ENCODE data around the gene UBE3C.

The UBE3C gene

GRCh38 chr7:157267956-157268355 lies 129.2 kb downstream of the UBE3C start:
- in situ Hi-C loops (cut with HindIII; ENCODE audit: low sequenced_read_pairs) = no loop called here
- no peak overlapping the region for H3K4me3 ChIP-seq (ENCODE audit: low read depth, low read length)
- TF ChIP-seq CTCF (IDR thresholded peaks at IDR 0.05; ENCODE audit: low read depth, low read length) = no peak
- DNase-seq (ENCODE audit: low read depth, low spot score) = no peak

DNA sequence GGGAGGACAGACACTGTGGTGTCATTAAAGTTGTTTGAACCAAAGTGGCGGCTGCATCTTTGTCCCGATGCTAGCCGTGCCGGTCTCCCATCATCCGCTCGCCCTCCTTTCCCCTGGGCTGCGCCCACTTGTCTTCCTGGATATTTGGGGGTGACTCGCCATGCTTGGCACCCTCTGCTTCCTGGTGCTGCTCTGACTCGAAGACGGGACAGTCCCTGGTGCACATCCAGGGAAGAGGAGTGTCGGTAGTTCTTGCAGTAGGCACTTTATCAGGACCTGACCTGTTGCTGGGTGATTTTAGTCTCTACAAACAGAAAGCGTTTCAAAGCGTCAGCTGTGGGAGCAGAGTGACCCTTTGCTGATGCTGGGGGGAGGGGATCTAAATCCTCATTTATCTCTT lies 129.8 kb downstream of the UBE3C start:
- H3K4me3 ChIP-seq (ENCODE audit: low read depth, low read length) = no peak overlapping the region
- DNase-seq (ENCODE audit: low read depth, low spot score) = no peak
- TF ChIP-seq CTCF (IDR thresholded peaks at IDR 0.05; ENCODE audit: low read depth, low read length) = no peak
- in situ Hi-C loops (cut with HindIII; ENCODE audit: low sequenced_read_pairs) = no loop called here

DNA sequence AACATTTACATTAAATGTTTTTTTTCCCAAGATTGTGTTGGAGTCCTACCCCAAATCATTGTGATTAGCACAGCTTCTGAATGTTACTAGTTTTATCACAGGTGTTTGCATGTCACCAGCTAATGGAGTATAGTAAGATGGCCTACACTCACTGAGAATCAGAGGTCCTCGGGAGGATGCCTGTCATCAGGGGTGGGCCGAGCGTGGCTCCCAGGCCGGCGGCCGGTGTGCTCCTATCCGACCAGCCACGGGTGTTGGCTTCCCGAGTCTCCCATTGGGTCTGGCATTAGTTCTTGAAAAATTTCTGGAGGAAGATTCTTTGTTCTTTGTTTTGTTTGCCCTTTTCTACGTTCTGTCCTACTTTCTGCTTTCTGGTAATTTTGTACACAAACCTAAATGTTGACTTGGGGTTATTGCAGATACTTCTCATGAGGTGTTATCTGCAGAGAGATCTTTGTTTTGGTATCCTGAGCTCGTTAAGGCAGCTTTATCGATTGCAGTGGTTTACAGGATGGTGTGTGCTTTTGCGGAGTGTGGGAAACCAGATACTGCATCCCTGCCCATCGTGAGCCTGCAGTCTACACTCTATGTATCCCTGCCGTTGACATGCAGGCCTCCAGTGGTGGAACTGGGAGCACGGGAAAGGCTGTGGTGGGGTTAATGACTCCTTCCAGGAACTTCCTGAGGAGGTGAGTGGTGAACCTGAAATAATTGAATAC lies 130.8 kb downstream of the UBE3C start:
- TF ChIP-seq CTCF (IDR thresholded peaks at IDR 0.05; ENCODE audit: low read depth, low read length) = no peak
- in situ Hi-C loops (cut with HindIII; ENCODE audit: low sequenced_read_pairs) = no loop called here
- H3K4me3 ChIP-seq (ENCODE audit: low read depth, low read length) = no peak overlapping the region
- DNase-seq (ENCODE audit: low read depth, low spot score) = no peak

- in situ Hi-C loops (cut with HindIII; ENCODE audit: low sequenced_read_pairs) = no loop called here
- no peak for DNase-seq (ENCODE audit: low read depth, low spot score)
- no peak for TF ChIP-seq CTCF (IDR thresholded peaks at IDR 0.05; ENCODE audit: low read depth, low read length)
- H3K4me3 ChIP-seq (ENCODE audit: low read depth, low read length) = no peak overlapping the region
These were observed 131.3 kb downstream of the UBE3C start for GRCh38 chr7:157270060-157270444.

DNA sequence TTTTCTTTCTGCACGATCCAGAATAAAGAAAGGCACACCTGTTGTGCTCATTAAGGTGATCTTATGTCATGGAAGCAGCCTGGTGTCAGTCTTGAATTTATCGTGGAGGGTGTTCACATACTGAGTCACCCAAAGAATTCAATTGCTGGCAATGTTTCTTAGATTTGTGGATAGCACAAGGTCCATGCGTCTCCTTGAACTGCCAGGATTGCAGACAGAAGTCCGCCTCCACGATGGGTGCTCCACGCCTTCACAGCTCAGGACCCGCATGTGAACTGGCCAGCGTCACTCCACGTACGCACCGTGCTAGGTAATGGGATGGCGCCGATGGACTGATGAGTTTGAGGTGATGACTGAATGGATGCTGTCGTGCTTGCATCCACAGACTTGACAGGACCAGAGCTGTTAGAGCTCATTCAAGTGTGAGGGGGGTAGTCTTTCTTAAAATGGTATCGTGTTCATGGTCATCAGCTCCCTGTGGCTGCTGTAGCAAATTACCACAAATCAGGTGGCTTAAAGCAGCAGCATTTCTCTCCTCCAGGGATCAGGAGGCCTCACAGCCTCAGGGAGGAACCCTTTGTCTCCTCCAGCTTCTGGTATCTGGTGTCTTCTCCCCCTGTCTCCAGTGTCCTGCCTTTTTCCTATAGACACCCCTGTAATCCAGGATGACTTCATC lies 132.7 kb downstream of the UBE3C start:
- DNase-seq (ENCODE audit: low read depth, low spot score) = peak; percentile 44
- no peak for TF ChIP-seq CTCF (IDR thresholded peaks at IDR 0.05; ENCODE audit: low read depth, low read length)
- no peak overlapping the region for H3K4me3 ChIP-seq (ENCODE audit: low read depth, low read length)
- in situ Hi-C loops (cut with HindIII; ENCODE audit: low sequenced_read_pairs) = no loop called here

GRCh38 chr7:157271991-157272324 lies 133.2 kb downstream of the UBE3C start:
- no peak overlapping the region for H3K4me3 ChIP-seq (ENCODE audit: low read depth, low read length)
- TF ChIP-seq CTCF (IDR thresholded peaks at IDR 0.05; ENCODE audit: low read depth, low read length) = no peak
- DNase-seq (ENCODE audit: low read depth, low spot score) = peak; percentile 97
- in situ Hi-C loops (cut with HindIII; ENCODE audit: low sequenced_read_pairs) = no loop called here

Measured in astrocyte of the spinal cord (primary cell).